Small intestine (tissue), 7 donors: Measurements from ENCODE around the gene CPLANE2. TPM values are rescaled to one million over a fixed set of nuclear protein-coding genes. Genes with fewer than 3 reads are reported as not detected.
"Not testable (repeated sequence)": the region's sequence is repeated elsewhere in the genome, so short reads cannot be mapped to it uniquely, and the experiment has no call there.

Source experiments
- DNase-seq, 2 donors: peaks; one replicate each; pipeline versions ENCODE4 v3.0.0 to v3.0.0-alpha.2; 2013
- FAIRE-seq: peaks from 2 replicates; lab custom pipeline; 2012; peaks lifted over from hg19 to GRCh38; lab: Jason Lieb, UNC
- H3K27ac ChIP-seq, 3 donors: one replicate each; pipeline ENCODE4 v1.5.1; 2013; ENCODE audit warnings: low read length in 2 of 3, mild to moderate bottlenecking in 2 of 3, control low read depth in 1 of 3, inconsistent platforms in 1 of 3, low read depth in 1 of 3, moderate library complexity in 1 of 3
- H3K27me3 ChIP-seq, 3 donors: one replicate each; pipeline ENCODE4 v1.6.1; 2013; ENCODE audit warnings: low read length in 3 of 3, inconsistent platforms in 1 of 3; ENCODE audit not compliant: control insufficient read depth in 3 of 3, insufficient read depth in 3 of 3
- H3K36me3 ChIP-seq, 3 donors: one replicate each; pipeline ENCODE4 v1.6.1; 2013; ENCODE audit warnings: low read length in 3 of 3, inconsistent platforms in 1 of 3, low read depth in 1 of 3, mild to moderate bottlenecking in 1 of 3, moderate library complexity in 1 of 3; ENCODE audit not compliant: control insufficient read depth in 3 of 3, insufficient read depth in 2 of 3
- H3K4me1 ChIP-seq, 3 donors: one replicate each; pipeline ENCODE4 v1.6.1; 2013; ENCODE audit warnings: low read length in 2 of 3, inconsistent platforms in 1 of 3, low read depth in 1 of 3, mild to moderate bottlenecking in 1 of 3, moderate library complexity in 1 of 3; ENCODE audit not compliant: control insufficient read depth in 3 of 3, insufficient read depth in 2 of 3
- H3K4me3 ChIP-seq, 3 donors: one replicate each; pipeline ENCODE4 v1.5.1; 2013; ENCODE audit warnings: low read length in 3 of 3, control low read depth in 1 of 3, inconsistent platforms in 1 of 3, low read depth in 1 of 3, mild to moderate bottlenecking in 1 of 3, moderate library complexity in 1 of 3
- H3K9me3 ChIP-seq, 2 donors: one replicate each; pipeline ENCODE4 v1.6.1; 2013; ENCODE audit warnings: low read depth in 1 of 2, low read length in 1 of 2; ENCODE audit not compliant: control insufficient read depth in 2 of 2, insufficient read depth in 1 of 2
- WGBS, 3 donors: extraction: QIAGEN DNeasy Blood & Tissue Kit; methylation state at CpG; one replicate each; pipeline ENCODE4 v1.1.7; 2013; 5-methylcytosine and 5-hydroxymethylcytosine counted together
- polyA plus RNA-seq, 4 donors: library from polyadenylated mRNA; stranded (reverse) in 3 of 4; unstranded in 1 of 4; fragments of 200-250 nt in 3 of 4; fragments of 120-200 nt in 1 of 4; gene quantifications; one replicate each; pipeline versions ENCODE4 v1.2.1 to v1.2.3, GENCODE V29; 2013
- donor health status: healthy with polysubstance abuse.
- donor health status: control.
- donor health status: control.
- donor health status: Bipolar disorder and iron deficiency.
- donor health status: healthy.

CPLANE2 gene
- polyA plus RNA-seq, 4 donors = 1.6 to 7.4 (median 4.4) TPM

DNA sequence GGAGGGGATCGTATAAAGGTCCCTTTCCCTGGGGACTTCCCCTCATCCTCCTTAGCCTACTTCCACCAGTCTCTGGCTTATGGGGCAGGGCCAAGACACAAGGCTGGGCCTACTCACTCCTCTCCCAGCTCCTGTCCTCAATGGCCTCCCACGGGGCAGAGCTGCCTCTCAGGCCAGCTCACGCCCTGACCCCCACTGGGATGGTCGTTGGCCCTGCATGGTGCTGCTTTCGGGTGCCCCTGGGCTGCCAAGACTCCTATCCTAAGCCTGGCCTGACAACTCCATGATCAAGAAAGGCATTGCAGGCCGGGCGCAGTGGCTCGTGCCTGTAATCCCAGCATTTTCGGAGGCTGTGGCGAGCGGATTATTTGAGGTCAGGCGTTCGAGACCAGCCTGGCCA, 6.2 kb downstream of the CPLANE2 start:
- FAIRE-seq (no peak), DNase-seq (no peak)
- H3K4me3 ChIP-seq = no peak overlapping the region
- H3K9me3 ChIP-seq = peaks cover 0 to 7% of the 10 kb centered on the region in 2 donors
- 87 to 90% (median 89%) methylated on average over 13 of the region's 13 CpGs for WGBS, 3 donors
- peaks cover 0 to 25% (median 4%) of the 10 kb centered on the region in 3 donors for H3K27me3 ChIP-seq
- peaks cover 0 to 27% (median 0%) of the 10 kb centered on the region in 3 donors for H3K4me1 ChIP-seq
- H3K27ac ChIP-seq = no peak overlapping the region
- H3K36me3 ChIP-seq = peaks cover 0 to 32% (median 0%) of the 10 kb centered on the region in 3 donors

- no peak for FAIRE-seq
- DNase-seq = no peak
- 83 to 85% (median 84%) methylated on average over 12 to 13 of the region's 13 CpGs for WGBS, 3 donors
These were observed 6.8 kb downstream of the CPLANE2 start for GRCh38 chr1:16229976-16230740.

DNA sequence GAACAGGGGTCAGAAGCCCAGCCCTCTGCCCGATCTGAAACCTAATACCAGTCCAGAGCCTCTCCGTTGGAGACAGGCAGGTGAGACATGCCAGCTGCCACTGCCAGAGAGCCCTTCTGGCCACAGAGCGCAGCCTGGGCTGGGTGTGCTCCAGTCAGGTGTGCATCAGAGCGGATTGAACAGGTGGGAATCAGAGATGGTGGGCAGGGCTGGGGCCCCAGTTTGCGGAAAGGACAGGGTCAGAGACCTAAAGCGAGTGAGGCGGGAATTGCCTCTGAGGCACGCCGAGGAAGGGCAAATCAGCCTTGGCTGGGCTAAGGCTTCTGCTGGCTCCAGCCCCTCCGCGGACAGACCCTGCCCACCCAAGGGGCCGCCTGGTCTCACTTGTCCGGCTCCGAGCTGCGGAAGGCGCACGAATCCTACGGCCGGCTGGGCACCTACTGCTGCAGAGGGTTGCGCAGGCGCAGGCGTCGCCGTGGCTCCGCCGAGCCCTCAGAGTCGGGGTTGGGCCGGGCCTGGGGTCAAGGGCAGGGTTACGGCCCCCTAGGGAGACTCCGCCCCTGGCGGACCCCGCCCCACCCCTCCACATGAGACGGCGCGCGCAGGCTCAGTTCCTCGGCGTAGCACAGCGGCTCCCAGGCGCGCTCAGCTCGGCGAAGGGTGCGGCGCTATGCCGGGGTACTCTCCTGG, 10.3 kb downstream of the CPLANE2 start:
- DNase-seq (peak; percentile 68 to 74), FAIRE-seq (no peak)
- Histone ChIP-seq H3K27ac (no peak overlapping the region), H3K4me3 (peak overlapping the region in 2 of 3 donors; percentile 12 to 50), H3K9me3 (peaks cover 0 to 7% of the 10 kb centered on the region in 2 donors), H3K4me1 (peaks cover 0 to 27% (median 0%) of the 10 kb centered on the region in 3 donors), H3K36me3 (peaks cover 0 to 18% (median 0%) of the 10 kb centered on the region in 3 donors), H3K27me3 (peaks cover 0 to 25% (median 4%) of the 10 kb centered on the region in 3 donors)
- 14 to 25% (median 20%) methylated on average over 34 to 46 of the region's 46 CpGs for WGBS, 3 donors

More at GRCh38 chr1:16229976-16230740, 6.8 kb downstream of the CPLANE2 start:
- no peak overlapping the region for H3K4me3 ChIP-seq
- H3K9me3 ChIP-seq = peaks cover 0 to 7% of the 10 kb centered on the region in 2 donors
- no peak overlapping the region for H3K27ac ChIP-seq
- peaks cover 0 to 32% (median 0%) of the 10 kb centered on the region in 3 donors for H3K36me3 ChIP-seq
- peaks cover 0 to 25% (median 4%) of the 10 kb centered on the region in 3 donors for H3K27me3 ChIP-seq
- H3K4me1 ChIP-seq = peaks cover 0 to 27% (median 0%) of the 10 kb centered on the region in 3 donors

GRCh38 chr1:16226129-16226489, 10.9 kb downstream of the CPLANE2 start:
- Histone ChIP-seq H3K27me3 (peaks cover 0 to 25% (median 4%) of the 10 kb centered on the region in 3 donors), H3K4me3 (no peak overlapping the region), H3K27ac (no peak overlapping the region), H3K9me3 (peaks cover 0 to 7% of the 10 kb centered on the region in 2 donors), H3K4me1 (peaks cover 0 to 27% (median 0%) of the 10 kb centered on the region in 3 donors), H3K36me3 (peaks cover 0 to 13% (median 0%) of the 10 kb centered on the region in 3 donors)
- DNase-seq = no peak
- FAIRE-seq = no peak
- WGBS, 3 donors = 94 to 97% (median 96%) methylated on average over 7 of the region's 7 CpGs

GRCh38 chr1:16224472-16224871, 12.5 kb downstream of the CPLANE2 start:
- peaks cover 0 to 27% (median 2%) of the 10 kb centered on the region in 3 donors for H3K4me1 ChIP-seq
- no peak overlapping the region for H3K27ac ChIP-seq
- peaks cover 0 to 3% (median 0%) of the 10 kb centered on the region in 3 donors for H3K36me3 ChIP-seq
- peaks cover 0 to 25% (median 4%) of the 10 kb centered on the region in 3 donors for H3K27me3 ChIP-seq
- FAIRE-seq = no peak
- WGBS, 3 donors = 87 to 91% (median 91%) methylated on average over 3 of the region's 3 CpGs
- H3K9me3 ChIP-seq = peaks cover 0 to 7% of the 10 kb centered on the region in 2 donors
- DNase-seq = no peak
- no peak overlapping the region for H3K4me3 ChIP-seq

GRCh38 chr1:16222716-16223115, 14.3 kb downstream of the CPLANE2 start:
- not testable (repeated sequence) for H3K9me3 ChIP-seq, DNase-seq, H3K4me3 ChIP-seq, H3K27ac ChIP-seq, H3K36me3 ChIP-seq, FAIRE-seq
- Histone ChIP-seq H3K4me1 (peaks cover 0 to 29% (median 3%) of the 10 kb centered on the region in 3 donors), H3K27me3 (peaks cover 0 to 15% (median 2%) of the 10 kb centered on the region in 3 donors)
- WGBS, 3 donors = 92 to 96% (median 94%) methylated on average over 14 of the region's 14 CpGs

GRCh38 chr1:16221499-16221898, 15.5 kb downstream of the CPLANE2 start:
- Histone ChIP-seq H3K4me3 (no peak overlapping the region), H3K4me1 (peaks cover 0 to 23% (median 4%) of the 10 kb centered on the region in 3 donors), H3K27ac (no peak overlapping the region), H3K27me3 (peaks cover 0 to 3% (median 0%) of the 10 kb centered on the region in 3 donors), H3K9me3 (peaks cover 0 to 3% of the 10 kb centered on the region in 2 donors), H3K36me3 (peaks cover 0 to 3% (median 0%) of the 10 kb centered on the region in 3 donors)
- WGBS, 3 donors = 96 to 100% (median 99%) methylated on average over 1 of the region's 1 CpG
- no peak for FAIRE-seq
- DNase-seq = no peak

- Histone ChIP-seq H3K9me3 (no peaks in the 10 kb centered on the region), H3K4me3 (no peak overlapping the region), H3K27me3 (no peaks in the 10 kb centered on the region), H3K4me1 (peaks cover 0 to 26% (median 4%) of the 10 kb centered on the region in 3 donors), H3K27ac (peak overlapping the region; percentile 3 to 19 (median 9)), H3K36me3 (no peaks in the 10 kb centered on the region)
- FAIRE-seq (no peak), DNase-seq (peak; percentile 50 to 65)
- 49 to 80% (median 56%) methylated on average over 4 of the region's 4 CpGs for WGBS, 3 donors
These were observed 16.9 kb downstream of the CPLANE2 start for GRCh38 chr1:16219968-16220500.
